ENCODE data around the gene IFT27.

Gene IFT27

GRCh38 chr22:36796552-36797175 lies 20.7 kb upstream of the IFT27 start:
- no peak for DNase-seq (ENCODE audit: low read depth)

- DNase-seq (ENCODE audit: low read depth) = no peak
Measured at GRCh38 chr22:36795633-36796032, 19.7 kb upstream of the IFT27 start.

- no peak for DNase-seq (ENCODE audit: low read depth)
Measured at GRCh38 chr22:36790648-36791047, 14.7 kb upstream of the IFT27 start.

GRCh38 chr22:36787204-36787988 lies 11.5 kb upstream of the IFT27 start:
- no peak for DNase-seq (ENCODE audit: low read depth)

- DNase-seq (ENCODE audit: low read depth) = no peak
Measured at GRCh38 chr22:36783743-36784142, 7.8 kb upstream of the IFT27 start.

GRCh38 chr22:36781656-36782627 lies 6.0 kb upstream of the IFT27 start:
- DNase-seq (ENCODE audit: low read depth) = peak; percentile 63

GRCh38 chr22:36778020-36778419 lies 2.1 kb upstream of the IFT27 start:
- DNase-seq (ENCODE audit: low read depth) = no peak

GRCh38 chr22:36776722-36777121 lies 803 bp upstream of the IFT27 start:
- DNase-seq (ENCODE audit: low read depth) = no peak

GRCh38 chr22:36775586-36775963 lies 344 bp downstream of the IFT27 start:
- DNase-seq (ENCODE audit: low read depth) = no peak

- peak; percentile 47 for DNase-seq (ENCODE audit: low read depth)
Measured at GRCh38 chr22:36773935-36774334, 2.0 kb downstream of the IFT27 start.

GRCh38 chr22:36772451-36772850 lies 3.5 kb downstream of the IFT27 start:
- no peak for DNase-seq (ENCODE audit: low read depth)

- DNase-seq (ENCODE audit: low read depth) = no peak
Measured at GRCh38 chr22:36771356-36772063, 4.4 kb downstream of the IFT27 start.

- no peak for DNase-seq (ENCODE audit: low read depth)
Measured at GRCh38 chr22:36770513-36771231, 5.2 kb downstream of the IFT27 start.

GRCh38 chr22:36769541-36770512 lies 6.1 kb downstream of the IFT27 start:
- DNase-seq (ENCODE audit: low read depth) = no peak

GRCh38 chr22:36768616-36769015 lies 7.3 kb downstream of the IFT27 start:
- no peak for DNase-seq (ENCODE audit: low read depth)

- DNase-seq (ENCODE audit: low read depth) = no peak
Measured at GRCh38 chr22:36768141-36768540, 7.8 kb downstream of the IFT27 start.

- no peak for DNase-seq (ENCODE audit: low read depth)
Measured at GRCh38 chr22:36767035-36767775, 8.7 kb downstream of the IFT27 start.

GRCh38 chr22:36765943-36766450 lies 9.9 kb downstream of the IFT27 start:
- DNase-seq (ENCODE audit: low read depth) = peak; percentile 18

All from fibroblast of gingiva (primary cell).